ENCODE results near the gene GDPGP1. TPM values are rescaled to one million over a fixed set of nuclear protein-coding genes. Genes with fewer than 3 reads are reported as not detected.

Gene GDPGP1
- total and polyA plus RNA-seq, 9 of the 15 experiments (the other 6 are each of a cell fraction or from before 2014, with no cell fraction given) = 0.78 to 6.1 (median 2.8) TPM

DNA sequence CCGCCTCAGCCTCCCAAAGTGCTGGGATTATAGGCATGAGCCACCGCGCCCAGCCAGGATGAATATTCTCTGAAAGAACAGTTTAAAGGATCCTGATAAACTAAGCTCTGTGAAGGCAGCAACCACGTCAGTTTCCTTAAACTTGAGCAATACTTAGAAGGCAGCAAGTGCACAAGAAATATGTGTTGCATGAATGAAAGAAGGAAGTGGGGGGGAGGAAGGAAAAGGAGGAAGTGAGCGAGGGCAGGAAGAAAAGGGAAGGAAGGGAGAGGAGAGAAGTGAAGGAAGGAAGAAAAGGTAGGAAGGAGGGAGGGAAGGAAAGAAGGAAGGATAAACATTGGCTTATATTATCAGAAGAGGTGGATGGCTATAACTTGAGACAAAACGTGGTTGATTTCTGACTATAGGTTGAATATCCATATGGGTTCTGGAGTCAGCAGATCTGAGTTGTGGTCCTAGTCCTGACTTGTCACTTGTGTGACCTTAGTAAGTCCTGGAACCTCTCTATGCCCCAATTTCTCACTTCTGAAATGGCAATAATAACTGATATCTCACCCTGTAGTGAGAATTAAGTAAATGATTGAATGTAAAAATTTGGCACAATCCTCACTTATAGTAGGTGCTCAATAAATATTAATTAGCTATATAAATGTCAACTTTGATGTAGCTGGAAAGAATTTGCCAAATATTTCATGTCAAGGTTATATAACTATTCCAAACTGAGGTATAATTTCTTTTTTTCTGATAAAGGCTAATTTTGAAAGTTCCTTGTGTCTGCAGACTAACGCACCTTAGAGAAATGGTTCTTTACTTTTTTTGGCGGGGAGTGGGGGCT lies 44.9 kb upstream of the GDPGP1 start (continued):
- TF ChIP-seq, protein P1, sequence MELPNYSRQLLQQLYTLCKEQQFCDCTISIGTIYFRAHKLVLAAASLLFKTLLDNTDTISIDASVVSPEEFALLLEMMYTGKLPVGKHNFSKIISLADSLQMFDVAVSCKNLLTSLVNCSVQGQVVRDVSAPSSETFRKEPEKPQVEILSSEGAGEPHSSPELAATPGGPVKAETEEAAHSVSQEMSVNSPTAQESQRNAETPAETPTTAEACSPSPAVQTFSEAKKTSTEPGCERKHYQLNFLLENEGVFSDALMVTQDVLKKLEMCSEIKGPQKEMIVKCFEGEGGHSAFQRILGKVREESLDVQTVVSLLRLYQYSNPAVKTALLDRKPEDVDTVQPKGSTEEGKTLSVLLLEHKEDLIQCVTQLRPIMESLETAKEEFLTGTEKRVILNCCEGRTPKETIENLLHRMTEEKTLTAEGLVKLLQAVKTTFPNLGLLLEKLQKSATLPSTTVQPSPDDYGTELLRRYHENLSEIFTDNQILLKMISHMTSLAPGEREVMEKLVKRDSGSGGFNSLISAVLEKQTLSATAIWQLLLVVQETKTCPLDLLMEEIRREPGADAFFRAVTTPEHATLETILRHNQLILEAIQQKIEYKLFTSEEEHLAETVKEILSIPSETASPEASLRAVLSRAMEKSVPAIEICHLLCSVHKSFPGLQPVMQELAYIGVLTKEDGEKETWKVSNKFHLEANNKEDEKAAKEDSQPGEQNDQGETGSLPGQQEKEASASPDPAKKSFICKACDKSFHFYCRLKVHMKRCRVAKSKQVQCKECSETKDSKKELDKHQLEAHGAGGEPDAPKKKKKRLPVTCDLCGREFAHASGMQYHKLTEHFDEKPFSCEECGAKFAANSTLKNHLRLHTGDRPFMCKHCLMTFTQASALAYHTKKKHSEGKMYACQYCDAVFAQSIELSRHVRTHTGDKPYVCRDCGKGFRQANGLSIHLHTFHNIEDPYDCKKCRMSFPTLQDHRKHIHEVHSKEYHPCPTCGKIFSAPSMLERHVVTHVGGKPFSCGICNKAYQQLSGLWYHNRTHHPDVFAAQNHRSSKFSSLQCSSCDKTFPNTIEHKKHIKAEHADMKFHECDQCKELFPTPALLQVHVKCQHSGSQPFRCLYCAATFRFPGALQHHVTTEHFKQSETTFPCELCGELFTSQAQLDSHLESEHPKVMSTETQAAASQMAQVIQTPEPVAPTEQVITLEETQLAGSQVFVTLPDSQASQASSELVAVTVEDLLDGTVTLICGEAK (IDR thresholded peaks at IDR 0.05) = peak; percentile 69; the same call in 1 of the 2 replicates
- TF ChIP-seq, protein P1 (CRISPR knock-in tag; IDR thresholded peaks at IDR 0.05) = no peak
- TF ChIP-seq MTA3 (IDR thresholded peaks at IDR 0.05; ENCODE audit: borderline replicate concordance) = 0 out of 2 replicates have a peak, but pooled peaks have one; percentile 28
- no peak for TF ChIP-seq SAP30 (IDR thresholded peaks at IDR 0.05; ENCODE audit: borderline replicate concordance, insufficient read depth, low read depth, low read length, poor library complexity, severe bottlenecking)
- peak; percentile 74 for TF ChIP-seq EHMT2 (IDR thresholded peaks at IDR 0.05)
- TF ChIP-seq FOXP1 (CRISPR knock-in tag; IDR thresholded peaks at IDR 0.05) = no peak
- peak; percentile 23; the same call in 1 of the 2 replicates for TF ChIP-seq EP400 (IDR thresholded peaks at IDR 0.05)

Measured in K562 (cell line).